KMS-11 (cell line): ENCODE data around the gene ABHD8.
"Not testable (repeated sequence)": the region's sequence is repeated elsewhere in the genome, so short reads cannot be mapped to it uniquely, and the experiment has no call there.

Experiments used
- H2AFZ ChIP-seq: fragments of 200-600 bp; sonication (generic); 2 replicates; pipeline ENCODE4 v1.6.1; 2016; ENCODE audit warnings: antibody characterized with exemption, mixed run types, low read depth
- H3K27ac ChIP-seq: fragments of 200-600 bp; sonication (generic); 2 replicates; pipeline ENCODE4 v1.6.1; 2016; ENCODE audit warnings: mild to moderate bottlenecking, mixed run types
- H3K27me3 ChIP-seq: fragments of 200-600 bp; sonication (generic); 2 replicates; pipeline ENCODE4 v1.6.1; 2017; ENCODE audit warnings: mild to moderate bottlenecking, low read depth, mixed run types, moderate library complexity; ENCODE audit not compliant: insufficient read depth
- H3K36me3 ChIP-seq: fragments of 200-600 bp; sonication (generic); 2 replicates; pipeline ENCODE4 v1.6.1; 2017; ENCODE audit warnings: mild to moderate bottlenecking, mixed run types; ENCODE audit not compliant: insufficient read depth
- H3K4me1 ChIP-seq: fragments of 200-600 bp; sonication (generic); 2 replicates; pipeline ENCODE4 v1.6.1; 2016; ENCODE audit warnings: mild to moderate bottlenecking, low read depth, mixed run types; ENCODE audit not compliant: poor library complexity, severe bottlenecking
- H3K4me2 ChIP-seq: fragments of 200-600 bp; sonication (generic); 2 replicates; pipeline ENCODE4 v1.7.0; 2016; ENCODE audit warnings: mild to moderate bottlenecking, mixed run types
- H3K4me3 ChIP-seq: fragments of 200-600 bp; sonication (generic); IDR thresholded peaks from 2 replicates; pipeline ENCODE4 v1.6.1; 2017; ENCODE audit warnings: low read depth, low read length, mixed read lengths; ENCODE audit not compliant: insufficient read depth
- H3K79me2 ChIP-seq: fragments of 200-600 bp; sonication (generic); 2 replicates; pipeline ENCODE4 v1.6.1; 2016; ENCODE audit warnings: low read depth, mixed run types; ENCODE audit not compliant: insufficient read depth
- H3K9ac ChIP-seq: fragments of 200-600 bp; sonication (generic); 2 replicates; pipeline ENCODE4 v1.6.1; 2016; ENCODE audit warnings: mild to moderate bottlenecking, mixed run types
- H4K20me1 ChIP-seq: fragments of 200-600 bp; sonication (generic); 2 replicates; pipeline ENCODE4 v1.6.1; 2016; ENCODE audit warnings: mild to moderate bottlenecking, mixed run types; ENCODE audit not compliant: insufficient read depth
- TF ChIP-seq, protein P1 (sequence below): fragments of 200-600 bp; sonication (generic); conservative IDR thresholded peaks from 2 replicates; pipeline ENCODE4 v1.6.1; 2017; ENCODE audit warnings: low read depth, mild to moderate bottlenecking, antibody characterized with exemption, low read length, moderate library complexity, mixed read lengths

Gene ABHD8

DNA sequence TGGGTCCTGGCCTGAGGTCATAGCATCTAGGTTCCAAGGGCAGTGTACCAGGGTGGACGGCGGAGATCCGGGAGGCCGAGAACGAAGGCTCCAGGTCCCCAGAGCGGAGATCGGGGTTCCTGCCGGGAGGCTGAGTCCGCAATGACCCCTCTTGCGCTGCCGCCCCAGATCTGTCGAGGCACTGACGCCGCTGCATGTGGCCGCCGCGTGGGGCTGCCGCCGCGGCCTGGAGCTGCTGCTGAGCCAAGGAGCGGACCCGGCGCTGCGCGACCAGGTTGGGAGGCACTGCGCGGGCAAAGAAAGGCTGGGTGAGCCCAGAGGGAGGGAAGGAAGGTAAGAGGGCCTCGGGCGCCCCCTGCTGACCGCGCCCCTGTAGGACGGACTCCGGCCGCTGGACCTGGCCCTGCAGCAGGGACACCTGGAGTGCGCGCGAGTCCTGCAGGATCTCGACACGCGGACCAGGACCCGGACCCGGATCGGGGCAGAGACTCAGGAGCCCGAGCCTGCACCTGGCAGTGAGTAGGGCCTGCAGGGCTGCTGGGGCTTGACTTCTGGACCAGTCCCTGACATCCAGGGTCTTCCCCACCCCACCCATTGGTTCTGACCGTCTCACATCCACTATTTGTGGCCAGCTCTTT is 20.6 kb downstream of the ABHD8 start:
- H2AFZ ChIP-seq, result peak overlapping the region; percentile 37; the same call in 1 of the 2 replicates
- H3K27me3 ChIP-seq, result no peaks in the 10 kb centered on the region
- no peaks in the 10 kb centered on the region for H3K79me2 ChIP-seq
- peak overlapping the region; percentile 40 for H3K4me2 ChIP-seq
- H3K36me3 ChIP-seq, result no peaks in the 10 kb centered on the region
- H3K27ac ChIP-seq, result peak overlapping the region; percentile 32; the same call in 1 of the 2 replicates
- H4K20me1 ChIP-seq, result no peaks in the 10 kb centered on the region
- peak overlapping the region; percentile 61; the same call in 1 of the 2 replicates for H3K9ac ChIP-seq
- H3K4me1 ChIP-seq, result peaks cover 6% of the 10 kb centered on the region
- TF ChIP-seq, protein P1, sequence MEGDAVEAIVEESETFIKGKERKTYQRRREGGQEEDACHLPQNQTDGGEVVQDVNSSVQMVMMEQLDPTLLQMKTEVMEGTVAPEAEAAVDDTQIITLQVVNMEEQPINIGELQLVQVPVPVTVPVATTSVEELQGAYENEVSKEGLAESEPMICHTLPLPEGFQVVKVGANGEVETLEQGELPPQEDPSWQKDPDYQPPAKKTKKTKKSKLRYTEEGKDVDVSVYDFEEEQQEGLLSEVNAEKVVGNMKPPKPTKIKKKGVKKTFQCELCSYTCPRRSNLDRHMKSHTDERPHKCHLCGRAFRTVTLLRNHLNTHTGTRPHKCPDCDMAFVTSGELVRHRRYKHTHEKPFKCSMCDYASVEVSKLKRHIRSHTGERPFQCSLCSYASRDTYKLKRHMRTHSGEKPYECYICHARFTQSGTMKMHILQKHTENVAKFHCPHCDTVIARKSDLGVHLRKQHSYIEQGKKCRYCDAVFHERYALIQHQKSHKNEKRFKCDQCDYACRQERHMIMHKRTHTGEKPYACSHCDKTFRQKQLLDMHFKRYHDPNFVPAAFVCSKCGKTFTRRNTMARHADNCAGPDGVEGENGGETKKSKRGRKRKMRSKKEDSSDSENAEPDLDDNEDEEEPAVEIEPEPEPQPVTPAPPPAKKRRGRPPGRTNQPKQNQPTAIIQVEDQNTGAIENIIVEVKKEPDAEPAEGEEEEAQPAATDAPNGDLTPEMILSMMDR, result peak; percentile 83
- no peak overlapping the region for H3K4me3 ChIP-seq

DNA sequence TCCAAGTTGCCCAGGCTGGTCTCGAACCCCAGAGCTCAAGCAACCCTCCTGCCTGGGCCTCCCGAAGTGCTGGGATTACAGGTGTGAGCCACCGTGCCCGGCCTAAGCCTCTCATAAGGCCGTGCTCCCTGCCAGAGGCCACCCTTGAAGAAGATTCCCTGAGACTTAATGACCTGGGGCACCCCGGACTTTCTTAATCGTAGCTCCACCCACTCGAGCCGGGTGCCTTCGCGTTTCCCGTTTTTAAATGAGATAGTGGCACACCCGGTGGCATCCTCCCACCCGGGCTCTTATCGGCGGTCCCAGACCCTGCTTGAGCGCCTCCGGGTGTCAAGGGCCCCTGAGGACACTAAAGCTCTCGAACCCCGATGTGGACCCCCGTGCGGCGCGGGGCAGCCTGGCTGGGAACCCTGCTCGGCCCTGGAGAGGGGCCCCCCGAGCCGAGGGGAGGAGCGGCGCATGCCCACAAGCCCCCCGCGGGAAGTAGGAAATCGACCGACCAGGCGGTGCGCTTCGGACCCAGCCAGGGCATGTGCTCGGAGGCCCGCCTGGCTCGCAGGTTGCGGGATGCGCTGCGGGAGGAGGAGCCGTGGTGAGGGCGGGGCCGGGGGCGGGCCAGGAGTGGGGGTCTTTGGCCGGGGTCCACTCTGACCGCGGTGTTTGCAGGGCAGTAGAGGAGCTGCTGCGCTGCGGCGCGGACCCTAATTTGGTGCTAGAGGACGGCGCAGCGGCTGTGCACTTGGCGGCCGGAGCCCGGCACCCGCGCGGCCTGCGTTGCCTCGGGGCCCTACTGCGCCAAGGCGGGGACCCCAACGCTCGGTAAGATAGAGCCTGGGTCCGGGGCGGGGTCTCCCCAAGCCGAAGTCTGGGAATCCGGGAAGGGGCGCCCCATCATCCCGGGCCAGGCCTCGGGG is 21.6 kb downstream of the ABHD8 start, which contains the start of gene ANKLE1:
TSS of gene ANKLE1 (plus strand) at position 511 of the 914 bp plus-strand sequence. CDS start at position 531, 20 bp downstream.
- Histone ChIP-seq H3K36me3 (no peaks in the 10 kb centered on the region), H3K4me1 (peaks cover 6% of the 10 kb centered on the region), H4K20me1 (no peaks in the 10 kb centered on the region), H3K4me3 (no peak within 1 kb of the TSS), H2AFZ (peak within 1 kb of the TSS; percentile 37; the same call in 1 of the 2 replicates), H3K27me3 (no peaks in the 10 kb centered on the region), H3K27ac (peak within 1 kb of the TSS; percentile 32; the same call in 1 of the 2 replicates), H3K9ac (peak within 1 kb of the TSS; percentile 61; the same call in 1 of the 2 replicates), H3K79me2 (no peaks in the 10 kb centered on the region), H3K4me2 (peak within 1 kb of the TSS; percentile 40)
- TF ChIP-seq, protein P1, result no peak

DNA sequence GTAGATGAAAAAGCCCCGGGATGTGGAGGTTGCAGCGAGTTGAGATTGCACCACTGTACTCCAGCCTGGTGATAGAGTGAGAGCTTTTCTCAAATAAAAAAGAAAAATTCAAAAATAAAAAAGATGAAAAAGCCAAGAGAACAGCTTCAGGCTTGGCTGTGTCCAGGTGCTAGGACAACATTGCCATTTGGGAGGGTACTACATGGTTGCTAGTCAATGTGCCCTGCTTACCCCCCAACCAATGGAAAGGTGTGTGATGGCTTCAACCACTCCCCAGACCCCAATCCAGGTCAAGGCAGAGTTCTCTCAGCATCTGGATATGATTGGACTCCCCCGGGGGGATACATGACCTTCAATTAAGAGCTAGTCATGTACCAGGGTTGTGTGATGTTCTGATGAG is 23.8 kb downstream of the ABHD8 start:
- peaks cover 6% of the 10 kb centered on the region for H3K4me1 ChIP-seq
- no peaks in the 10 kb centered on the region for H3K79me2 ChIP-seq
- H4K20me1 ChIP-seq, result no peaks in the 10 kb centered on the region
- TF ChIP-seq, protein P1, result no peak
- H3K36me3 ChIP-seq, result no peaks in the 10 kb centered on the region
- H3K9ac ChIP-seq, result no peak overlapping the region
- no peak overlapping the region for H3K27ac ChIP-seq
- H3K27me3 ChIP-seq, result no peaks in the 10 kb centered on the region
- no peak overlapping the region for H3K4me3 ChIP-seq
- H2AFZ ChIP-seq, result no peak overlapping the region
- H3K4me2 ChIP-seq, result no peak overlapping the region

DNA sequence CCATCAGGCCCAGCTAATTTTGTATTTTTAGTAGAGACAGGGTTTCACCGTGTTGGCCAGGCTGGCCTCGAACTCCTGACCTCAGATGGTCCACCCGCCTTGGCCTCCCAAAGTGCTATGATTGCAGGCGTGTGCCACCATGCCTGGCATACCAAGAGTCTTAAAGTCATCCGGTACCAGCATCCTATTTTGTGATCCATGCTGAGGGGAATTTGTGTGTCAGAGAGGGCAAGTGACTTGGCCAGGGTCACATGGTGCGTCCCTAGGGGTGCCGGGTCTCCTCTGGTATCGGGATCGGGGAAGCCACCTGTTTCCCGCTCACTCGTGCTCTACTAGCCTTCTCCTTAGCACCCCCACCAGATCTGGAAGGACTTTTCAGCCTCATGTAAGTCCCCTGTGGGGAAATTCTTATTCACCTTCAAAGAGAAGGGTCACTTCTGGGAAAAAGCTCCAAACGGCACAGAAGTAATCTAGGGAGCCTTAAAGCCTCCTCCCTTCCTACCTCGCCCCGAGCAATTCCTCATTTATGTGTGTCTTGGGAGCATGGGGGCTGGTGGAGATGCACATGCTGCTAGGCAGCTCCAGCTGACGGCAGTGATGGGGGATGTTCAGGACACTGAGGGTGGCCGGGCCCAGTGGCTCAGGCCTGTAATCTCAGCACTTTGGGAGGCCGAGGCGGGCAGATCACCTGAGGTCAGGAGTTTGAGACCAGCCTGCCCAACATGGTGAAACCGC is 27.6 kb downstream of the ABHD8 start:
- Histone ChIP-seq H3K36me3 (no peaks in the 10 kb centered on the region), H3K79me2 (no peaks in the 10 kb centered on the region), H3K4me1 (no peaks in the 10 kb centered on the region), H3K4me2 (no peak overlapping the region), H3K27me3 (no peaks in the 10 kb centered on the region), H3K4me3 (no peak overlapping the region), H4K20me1 (no peaks in the 10 kb centered on the region), H2AFZ (no peak overlapping the region), H3K9ac (no peak overlapping the region), H3K27ac (no peak overlapping the region)
- TF ChIP-seq, protein P1, result no peak

DNA sequence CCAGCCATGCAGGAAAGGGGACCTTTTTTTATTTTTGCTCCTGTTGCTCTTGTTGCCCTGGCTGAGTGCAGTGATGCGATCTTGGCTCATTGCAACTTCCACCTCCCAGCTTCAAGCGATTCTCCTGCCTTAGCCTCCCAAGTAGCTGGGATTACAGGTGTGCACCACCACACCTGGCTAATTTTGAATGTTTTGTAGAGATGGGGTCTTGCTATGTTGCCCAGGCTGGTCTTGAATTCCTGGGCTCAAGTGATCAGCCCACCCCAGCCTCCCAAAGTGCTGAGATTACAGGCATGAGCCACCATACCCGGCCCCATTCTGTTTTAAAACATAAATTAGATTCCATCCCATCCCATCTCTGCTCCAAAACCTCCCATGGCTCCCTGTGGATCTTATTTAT is 28.3 kb downstream of the ABHD8 start:
- H3K36me3 ChIP-seq, H3K27me3 ChIP-seq, H4K20me1 ChIP-seq, H3K4me1 ChIP-seq, H3K4me2 ChIP-seq, H3K27ac ChIP-seq, H3K79me2 ChIP-seq, H3K4me3 ChIP-seq, H3K9ac ChIP-seq, H2AFZ ChIP-seq: not testable (repeated sequence)
